Activated CD8-positive, alpha-beta T cell treated with anti-CD3 and anti-CD28 coated beads for 36 hours (primary cell): ENCODE measurements around the gene RUFY4. TPM values are rescaled to one million over a fixed set of nuclear protein-coding genes. Genes with fewer than 3 reads are reported as not detected.

ENCODE experiments used
- ATAC-seq: fragments of 200-7000 bp; cut with Tn5 transposase; one replicate; pipeline ENCODE4 v1.10.0; 2021; ENCODE audit warnings: mild to moderate bottlenecking, moderate library complexity
- CTCF ChIA-PET: fragments of 350-600 bp; sonication (Branson Sonifier 250); formaldehyde crosslinking; loops from one replicate; lab custom pipeline; 2021; ENCODE audit warnings: antibody characterized with exemption; lab: Charles Lee
- POLR2A ChIA-PET: fragments of 350-600 bp; sonication (Branson Sonifier 250); formaldehyde crosslinking; loops from one replicate; lab custom pipeline; 2021; ENCODE audit warnings: antibody characterized with exemption; lab: Charles Lee
- DNase-seq: peaks from one replicate; pipeline ENCODE4 v3.0.0-alpha.2; 2020
- H3K27ac Mint-ChIP-seq: one replicate; pipeline ENCODE4 v1.8.0; 2021; ENCODE audit warnings: mild to moderate bottlenecking, mixed read lengths
- H3K27me3 Mint-ChIP-seq: one replicate; pipeline ENCODE4 v1.8.0; 2021; ENCODE audit warnings: mixed read lengths
- H3K36me3 Mint-ChIP-seq: one replicate; pipeline ENCODE4 v1.8.0; 2021; ENCODE audit warnings: low read depth, mixed read lengths
- H3K4me1 Mint-ChIP-seq: one replicate; pipeline ENCODE4 v1.8.0; 2021; ENCODE audit warnings: low read depth, mixed read lengths
- H3K4me3 Mint-ChIP-seq: one replicate; pipeline ENCODE4 v1.8.0; 2021; ENCODE audit warnings: mild to moderate bottlenecking, moderate library complexity, mixed read lengths
- H3K9me3 Mint-ChIP-seq: one replicate; pipeline ENCODE4 v1.8.0; 2021; ENCODE audit warnings: mixed read lengths
- intact Hi-C: fragments of 100-400 bp; cut with micrococcal nuclease; formaldehyde crosslinking; loops from one replicate; pipeline ENCODE4 v1.10.0; 2022
- total RNA-seq, 2 experiments: library from RNA; stranded (reverse); gene quantifications; one replicate each; pipeline ENCODE4 v1.2.3, GENCODE V29; 2021
- TF ChIP-seq, protein P1 (sequence below): fragments of 200-600 bp; IDR thresholded peaks from one replicate; pipeline ENCODE4 v1.8.0; 2022; ENCODE audit warnings: antibody characterized with exemption, mild to moderate bottlenecking

RUFY4 gene
- total RNA-seq, 2 experiments from 2014 or later: 0.76 to 0.88 TPM

DNA sequence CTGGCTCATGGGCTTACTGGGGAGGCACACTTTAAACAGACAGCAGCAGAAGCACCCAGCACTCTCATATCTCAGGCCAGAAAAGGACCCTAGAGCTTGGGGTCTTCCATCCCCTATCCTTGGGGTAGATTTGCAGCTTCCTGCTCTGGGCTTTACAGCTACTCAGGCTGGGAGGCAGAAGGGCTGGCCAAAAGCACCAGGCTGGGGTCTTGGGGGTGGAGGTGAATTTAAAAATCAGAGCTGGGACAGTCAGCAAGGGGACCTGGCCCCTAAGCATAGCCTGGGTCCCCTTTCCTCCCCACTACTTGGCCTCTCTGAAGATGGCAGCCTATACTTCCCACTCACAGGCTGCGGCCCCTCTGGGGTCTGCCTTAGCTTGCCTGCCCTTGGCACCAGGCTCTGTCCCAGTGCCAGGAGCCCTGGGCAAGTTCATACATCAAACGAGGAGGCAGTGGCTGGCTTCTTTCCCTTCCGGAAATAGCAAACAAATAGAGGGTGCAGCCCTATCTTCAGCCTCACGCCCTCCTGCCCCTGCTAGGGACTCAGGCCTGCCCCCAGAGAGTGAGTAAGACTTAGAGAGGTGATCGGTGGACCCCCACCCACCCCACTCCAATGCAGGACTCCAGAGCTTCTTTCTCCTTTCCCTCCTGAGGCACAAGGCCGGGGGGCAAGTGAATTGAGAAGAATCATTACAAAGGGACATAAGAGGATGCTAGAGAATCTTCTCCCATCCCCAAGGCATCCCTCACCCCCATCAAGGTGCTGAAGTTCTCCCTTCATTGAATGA, 40.3 kb upstream of the RUFY4 start:
- intact Hi-C loops: no loop called here
- H3K4me3 Mint-ChIP-seq: no peak overlapping the region
- no peak for DNase-seq
- no peaks in the 10 kb centered on the region for H3K4me1 Mint-ChIP-seq
- H3K36me3 Mint-ChIP-seq: no peaks in the 10 kb centered on the region
- no peak for ATAC-seq
- CTCF ChIA-PET: interaction anchor here (0.8 to 1.6 kb wide), 2 partner anchors 35 to 78 kb away, joined by 3 to 6 read pairs; no protein-coding TSS in a partner anchor
- H3K27ac Mint-ChIP-seq: no peak overlapping the region
- POLR2A ChIA-PET: no interaction called here
- H3K9me3 Mint-ChIP-seq: no peaks in the 10 kb centered on the region
- no peaks in the 10 kb centered on the region for H3K27me3 Mint-ChIP-seq
- TF ChIP-seq, protein P1, sequence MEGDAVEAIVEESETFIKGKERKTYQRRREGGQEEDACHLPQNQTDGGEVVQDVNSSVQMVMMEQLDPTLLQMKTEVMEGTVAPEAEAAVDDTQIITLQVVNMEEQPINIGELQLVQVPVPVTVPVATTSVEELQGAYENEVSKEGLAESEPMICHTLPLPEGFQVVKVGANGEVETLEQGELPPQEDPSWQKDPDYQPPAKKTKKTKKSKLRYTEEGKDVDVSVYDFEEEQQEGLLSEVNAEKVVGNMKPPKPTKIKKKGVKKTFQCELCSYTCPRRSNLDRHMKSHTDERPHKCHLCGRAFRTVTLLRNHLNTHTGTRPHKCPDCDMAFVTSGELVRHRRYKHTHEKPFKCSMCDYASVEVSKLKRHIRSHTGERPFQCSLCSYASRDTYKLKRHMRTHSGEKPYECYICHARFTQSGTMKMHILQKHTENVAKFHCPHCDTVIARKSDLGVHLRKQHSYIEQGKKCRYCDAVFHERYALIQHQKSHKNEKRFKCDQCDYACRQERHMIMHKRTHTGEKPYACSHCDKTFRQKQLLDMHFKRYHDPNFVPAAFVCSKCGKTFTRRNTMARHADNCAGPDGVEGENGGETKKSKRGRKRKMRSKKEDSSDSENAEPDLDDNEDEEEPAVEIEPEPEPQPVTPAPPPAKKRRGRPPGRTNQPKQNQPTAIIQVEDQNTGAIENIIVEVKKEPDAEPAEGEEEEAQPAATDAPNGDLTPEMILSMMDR: no peak

DNA sequence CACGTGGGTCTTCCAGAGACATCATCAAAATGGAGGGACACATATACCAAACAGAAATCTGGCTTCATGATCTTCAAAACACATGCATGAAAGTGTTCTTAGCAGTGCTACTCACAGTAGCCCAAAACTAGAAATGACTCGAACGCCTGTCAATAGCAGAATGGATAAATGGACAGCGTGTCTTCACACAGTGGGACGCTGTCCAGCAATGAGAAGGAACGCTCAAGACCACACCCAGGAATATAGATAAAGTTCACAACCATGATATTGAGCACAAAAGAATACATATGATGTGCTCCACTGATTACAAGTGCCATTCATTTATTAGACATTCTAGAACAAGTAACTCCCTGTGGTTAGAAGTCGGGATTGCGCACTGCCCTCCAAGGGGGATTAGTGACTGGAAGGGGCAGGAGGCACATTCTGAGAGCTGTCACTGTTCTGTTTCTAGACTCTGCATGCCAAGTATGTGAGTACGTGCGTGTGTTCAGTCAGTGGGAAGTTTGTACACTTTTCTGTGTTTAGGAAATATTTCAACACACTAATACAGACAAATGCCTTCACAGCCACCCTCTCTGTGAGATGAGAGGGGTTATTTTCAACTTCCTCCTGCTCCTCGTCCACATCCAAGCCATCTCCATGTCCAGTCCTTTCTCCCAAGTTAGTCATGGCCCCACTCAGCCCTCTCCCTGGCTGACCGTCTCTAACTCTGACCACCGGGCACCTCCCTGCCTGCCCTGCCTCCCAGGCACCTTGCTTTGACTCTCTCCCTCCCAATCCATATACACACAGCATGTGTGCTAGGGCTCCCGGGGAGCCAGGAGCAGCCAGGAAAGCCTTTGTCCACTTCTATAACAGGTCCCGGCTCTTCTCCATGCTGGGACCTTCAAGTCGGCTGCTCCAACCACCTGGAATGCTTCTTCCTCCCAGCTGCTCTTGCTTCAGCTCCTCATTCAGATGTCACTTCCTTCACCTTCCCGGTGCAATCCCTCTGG, 39.4 kb upstream of the RUFY4 start:
- Mint-ChIP-seq H3K27me3 (no peaks in the 10 kb centered on the region), H3K4me3 (no peak overlapping the region), H3K9me3 (no peaks in the 10 kb centered on the region), H3K27ac (no peak overlapping the region), H3K36me3 (no peaks in the 10 kb centered on the region), H3K4me1 (peaks cover 5% of the 10 kb centered on the region)
- ChIA-PET CTCF (no interaction called here), POLR2A (no interaction called here)
- ATAC-seq (no peak), DNase-seq (no peak)
- intact Hi-C loops: no loop called here
- TF ChIP-seq, protein P1: no peak

DNA sequence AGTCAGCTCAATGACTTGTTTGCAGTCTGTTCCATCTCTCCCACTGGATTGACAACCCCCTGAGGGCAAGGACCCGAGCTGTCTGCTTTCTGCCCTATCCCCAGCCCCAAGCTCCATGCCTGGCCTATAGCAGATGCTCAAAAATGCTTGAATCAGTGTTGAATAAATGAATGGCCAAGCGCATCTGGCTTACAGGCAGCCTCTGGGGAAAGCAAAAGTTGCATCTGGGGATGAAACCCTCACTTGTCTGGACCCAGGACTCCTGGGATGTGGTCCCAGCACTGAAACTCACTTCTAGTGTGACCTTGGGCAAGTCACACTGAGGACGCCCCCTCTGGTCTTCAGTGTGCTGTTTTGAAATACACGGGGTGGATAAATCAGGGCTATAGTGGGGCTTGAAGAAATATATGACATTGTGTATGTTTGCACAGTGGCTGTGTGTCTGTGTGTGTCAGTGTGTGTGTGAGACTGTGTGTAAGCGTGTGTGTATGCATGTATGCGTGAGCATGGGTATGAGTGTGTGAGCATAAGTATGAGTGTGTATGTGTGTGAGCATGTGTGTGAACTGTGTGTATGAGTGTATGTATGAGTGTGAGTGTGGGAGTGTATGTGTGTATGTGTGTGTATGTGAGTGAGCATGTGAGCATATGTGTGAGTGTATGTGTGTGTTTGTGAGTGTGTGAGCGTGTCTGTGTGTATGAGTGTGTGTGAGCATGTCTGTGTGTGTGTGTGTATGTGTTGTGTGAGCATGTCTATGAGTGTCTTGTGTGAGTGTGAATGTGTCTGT, 38.5 kb upstream of the RUFY4 start:
- no peak overlapping the region for H3K4me3 Mint-ChIP-seq
- no peaks in the 10 kb centered on the region for H3K9me3 Mint-ChIP-seq
- no peak overlapping the region for H3K27ac Mint-ChIP-seq
- H3K4me1 Mint-ChIP-seq: peaks cover 7% of the 10 kb centered on the region
- TF ChIP-seq, protein P1: no peak
- no peak for DNase-seq
- ChIA-PET CTCF (no interaction called here), POLR2A (no interaction called here)
- no peaks in the 10 kb centered on the region for H3K27me3 Mint-ChIP-seq
- no peak for ATAC-seq
- H3K36me3 Mint-ChIP-seq: no peaks in the 10 kb centered on the region
- intact Hi-C loops: no loop called here

DNA sequence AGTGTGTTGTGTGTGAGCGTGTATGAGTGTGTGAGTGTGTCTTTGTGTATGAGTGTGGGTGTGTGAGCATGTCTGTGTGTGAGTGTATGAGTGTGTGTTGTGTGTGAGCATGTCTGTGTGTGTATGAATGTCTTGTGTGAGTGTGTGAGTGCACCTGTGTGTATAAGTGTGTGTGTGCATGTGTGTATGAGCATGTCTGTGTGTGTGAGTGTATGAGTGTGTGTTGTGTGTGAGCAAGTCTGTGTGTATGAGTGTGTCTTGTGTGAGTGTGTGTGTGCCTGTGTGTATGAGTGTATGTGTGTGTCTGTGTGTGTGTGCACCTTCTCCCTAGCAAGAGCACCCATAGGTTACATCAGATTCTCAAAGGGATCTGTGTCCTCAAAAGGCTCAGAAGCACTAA, 37.8 kb upstream of the RUFY4 start:
- Mint-ChIP-seq H3K4me3 (no peak overlapping the region), H3K27ac (no peak overlapping the region), H3K27me3 (no peaks in the 10 kb centered on the region), H3K36me3 (no peaks in the 10 kb centered on the region), H3K4me1 (peaks cover 7% of the 10 kb centered on the region), H3K9me3 (no peaks in the 10 kb centered on the region)
- ChIA-PET CTCF (interaction anchor here (1.3 kb wide), 1 partner anchor 20 kb away, joined by 3 read pairs; no protein-coding TSS in a partner anchor), POLR2A (no interaction called here)
- TF ChIP-seq, protein P1: no peak
- intact Hi-C loops: no loop called here
- DNase-seq (no peak), ATAC-seq (no peak)
